Liver (tissue), 9 donors: ENCODE results near the gene SLC8A1. TPM values are rescaled to one million over a fixed set of nuclear protein-coding genes. Genes with fewer than 3 reads are reported as not detected.

Source experiments
- DNase-seq: peaks from one replicate; pipeline ENCODE4 v3.0.0-alpha.2; 2017; ENCODE audit warnings: low spot score
- H3K27ac ChIP-seq, 2 donors: one replicate each; pipeline ENCODE4 v1.7.0; 2013; ENCODE audit warnings: inconsistent platforms in 2 of 2, low read length in 2 of 2, control low read depth in 1 of 2, low read depth in 1 of 2, mild to moderate bottlenecking in 1 of 2
- H3K27me3 ChIP-seq, 4 donors: one replicate each; pipeline versions ENCODE4 v1.6.1 to v1.7.0; 2013; ENCODE audit warnings: low read length in 3 of 4, inconsistent platforms in 1 of 4, mild to moderate bottlenecking in 1 of 4, moderate library complexity in 1 of 4; ENCODE audit not compliant: control insufficient read depth in 4 of 4, insufficient read depth in 4 of 4
- H3K36me3 ChIP-seq, 4 donors: one replicate each; pipeline versions ENCODE4 v1.6.1 to v1.7.0; 2013; ENCODE audit warnings: low read length in 3 of 4, mild to moderate bottlenecking in 3 of 4, low read depth in 1 of 4, moderate library complexity in 1 of 4; ENCODE audit not compliant: control insufficient read depth in 4 of 4, insufficient read depth in 3 of 4
- H3K4me1 ChIP-seq, 4 donors: one replicate each; pipeline versions ENCODE4 v1.6.1 to v1.7.0; 2013; ENCODE audit warnings: low read length in 3 of 4, mild to moderate bottlenecking in 3 of 4, moderate library complexity in 1 of 4; ENCODE audit not compliant: control insufficient read depth in 4 of 4, insufficient read depth in 4 of 4
- H3K4me3 ChIP-seq, 3 donors: one replicate each; pipeline versions ENCODE4 v1.6.1 to v1.7.0; 2013; ENCODE audit warnings: low read length in 3 of 3, control low read depth in 1 of 3, low read depth in 1 of 3, mild to moderate bottlenecking in 1 of 3
- H3K9ac ChIP-seq, 2 donors: one replicate each; pipeline ENCODE4 v1.7.0; 2013; ENCODE audit warnings: low read length in 2 of 2, mild to moderate bottlenecking in 2 of 2, moderate library complexity in 2 of 2, control low read depth in 1 of 2, low read depth in 1 of 2
- H3K9me3 ChIP-seq, 4 donors: one replicate each; pipeline versions ENCODE4 v1.6.1 to v1.7.0; 2013; ENCODE audit warnings: low read length in 3 of 4; ENCODE audit not compliant: control insufficient read depth in 4 of 4
- GABPA ChIP-seq, 2 donors: IDR thresholded peaks in 1 of 2; conservative IDR thresholded peaks in 1 of 2; 2 replicates each; pipeline ENCODE4 v1.6.1; 2016; ENCODE audit warnings: antibody characterized with exemption in 2 of 2, mild to moderate bottlenecking in 1 of 2, moderate library complexity in 1 of 2
- HNF4A ChIP-seq, 2 donors: conservative IDR thresholded peaks; 2 replicates each; pipeline ENCODE4 v1.6.1; 2016; ENCODE audit warnings: antibody characterized with exemption in 2 of 2, mild to moderate bottlenecking in 2 of 2
- HNF4G ChIP-seq: IDR thresholded peaks from 2 replicates; pipeline ENCODE4 v1.6.1; 2016; ENCODE audit warnings: antibody characterized with exemption
- JUND ChIP-seq, 2 donors: IDR thresholded peaks; 2 replicates each; pipeline ENCODE4 v1.6.1; 2016; ENCODE audit warnings: antibody characterized with exemption in 2 of 2
- NR2F2 ChIP-seq: IDR thresholded peaks from 2 replicates; pipeline ENCODE4 v1.6.1; 2016; ENCODE audit warnings: antibody characterized with exemption
- RAD21 ChIP-seq, 2 donors: IDR thresholded peaks; 2 replicates each; pipeline ENCODE4 v1.6.1; 2016; ENCODE audit warnings: antibody characterized with exemption in 2 of 2, mild to moderate bottlenecking in 2 of 2
- RXRA ChIP-seq, 2 donors: IDR thresholded peaks; 2 replicates each; pipeline ENCODE4 v1.6.1; 2017 to 2018; ENCODE audit warnings: antibody characterized with exemption in 2 of 2, mild to moderate bottlenecking in 1 of 2
- SP1 ChIP-seq: IDR thresholded peaks from 2 replicates; pipeline ENCODE4 v1.6.1; 2018; ENCODE audit warnings: antibody characterized with exemption, mild to moderate bottlenecking
- YY1 ChIP-seq: IDR thresholded peaks from 2 replicates; pipeline ENCODE4 v1.6.1; 2016; ENCODE audit warnings: antibody characterized with exemption, mild to moderate bottlenecking
- WGBS: extraction: QIAGEN DNeasy Blood & Tissue Kit; methylation state at CpG from one replicate; pipeline ENCODE4 v1.1.7; 2013; 5-methylcytosine and 5-hydroxymethylcytosine counted together
- polyA plus RNA-seq, 2 donors: library from polyadenylated mRNA; stranded (reverse) in 1 of 2; unstranded in 1 of 2; fragments of 200-250 nt in 1 of 2; fragments of >200 nt in 1 of 2; fragmentation: Nextera tagmentation in 1 of 2; extraction: Ambion mirVana in 1 of 2; gene quantifications; one replicate each; pipeline versions ENCODE4 v1.2.1 to v1.2.3, GENCODE V29; 2013 to 2015
- total RNA-seq, 2 donors: library from RNA; depleted of rRNA; stranded (reverse); fragments of >200 nt; gene quantifications; one replicate each; pipeline ENCODE4 v1.2.3, GENCODE V29; 2014
- TF ChIP-seq, protein P1 (sequence below): IDR thresholded peaks from 2 replicates; pipeline ENCODE4 v1.6.1; 2016; ENCODE audit warnings: antibody characterized with exemption, mild to moderate bottlenecking
- TF ChIP-seq, protein P2 (sequence below): IDR thresholded peaks from 2 replicates; pipeline ENCODE4 v1.6.1; 2016; ENCODE audit warnings: antibody characterized with exemption
- TF ChIP-seq, protein P3 (sequence below): IDR thresholded peaks from 2 replicates; pipeline ENCODE4 v1.6.1; 2016; ENCODE audit warnings: antibody characterized with exemption
- TF ChIP-seq, protein P4 (sequence below): fragments of 150-350 bp; IDR thresholded peaks from 2 replicates; pipeline ENCODE4 v1.5.1; 2017; ENCODE audit warnings: improper control_type of control experiment, low read depth, low read length; ENCODE audit not compliant: missing input control
- donor health status: healthy.
- donor health status: healthy.
- donor health status: healthy.
- donor health status: healthy.
- donor health status: healthy.

The SLC8A1 gene
- total and polyA plus RNA-seq, 4 donors = 1.2 to 18.5 (median 8.2) TPM

DNA sequence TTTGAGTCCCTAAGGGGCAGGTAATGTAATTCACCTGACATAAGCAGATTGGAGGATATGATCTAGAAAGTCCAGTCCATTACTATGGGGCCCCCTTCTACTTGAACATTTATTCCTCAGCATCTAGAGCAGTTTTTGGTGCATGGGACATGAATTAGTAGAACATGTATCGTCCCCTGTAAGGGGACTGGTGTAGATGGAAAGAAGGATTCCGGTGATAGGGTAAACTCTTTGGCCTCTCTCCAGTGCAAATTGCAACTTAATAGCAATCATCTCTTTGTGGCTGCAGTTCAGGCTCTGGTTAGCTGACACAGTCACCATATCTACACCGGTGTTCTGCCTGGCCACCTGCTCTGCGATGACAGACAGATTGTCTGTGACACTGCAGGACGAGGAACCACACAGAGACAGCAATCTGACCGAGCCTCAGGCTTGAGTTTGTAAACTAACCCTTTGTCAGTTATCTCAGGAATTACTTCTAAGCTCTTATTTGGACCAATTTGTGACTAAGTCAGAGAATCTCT lies 6.4 kb upstream of the SLC8A1 start:
- no peaks in the 10 kb centered on the region for H3K27me3 ChIP-seq
- H3K9me3 ChIP-seq = no peaks in the 10 kb centered on the region
- 36% methylated on average over 6 of the region's 6 CpGs for WGBS
- H3K4me1 ChIP-seq = no peaks in the 10 kb centered on the region
- H3K9ac ChIP-seq = no peak overlapping the region
- DNase-seq = no peak
- TF ChIP-seq, protein P1, sequence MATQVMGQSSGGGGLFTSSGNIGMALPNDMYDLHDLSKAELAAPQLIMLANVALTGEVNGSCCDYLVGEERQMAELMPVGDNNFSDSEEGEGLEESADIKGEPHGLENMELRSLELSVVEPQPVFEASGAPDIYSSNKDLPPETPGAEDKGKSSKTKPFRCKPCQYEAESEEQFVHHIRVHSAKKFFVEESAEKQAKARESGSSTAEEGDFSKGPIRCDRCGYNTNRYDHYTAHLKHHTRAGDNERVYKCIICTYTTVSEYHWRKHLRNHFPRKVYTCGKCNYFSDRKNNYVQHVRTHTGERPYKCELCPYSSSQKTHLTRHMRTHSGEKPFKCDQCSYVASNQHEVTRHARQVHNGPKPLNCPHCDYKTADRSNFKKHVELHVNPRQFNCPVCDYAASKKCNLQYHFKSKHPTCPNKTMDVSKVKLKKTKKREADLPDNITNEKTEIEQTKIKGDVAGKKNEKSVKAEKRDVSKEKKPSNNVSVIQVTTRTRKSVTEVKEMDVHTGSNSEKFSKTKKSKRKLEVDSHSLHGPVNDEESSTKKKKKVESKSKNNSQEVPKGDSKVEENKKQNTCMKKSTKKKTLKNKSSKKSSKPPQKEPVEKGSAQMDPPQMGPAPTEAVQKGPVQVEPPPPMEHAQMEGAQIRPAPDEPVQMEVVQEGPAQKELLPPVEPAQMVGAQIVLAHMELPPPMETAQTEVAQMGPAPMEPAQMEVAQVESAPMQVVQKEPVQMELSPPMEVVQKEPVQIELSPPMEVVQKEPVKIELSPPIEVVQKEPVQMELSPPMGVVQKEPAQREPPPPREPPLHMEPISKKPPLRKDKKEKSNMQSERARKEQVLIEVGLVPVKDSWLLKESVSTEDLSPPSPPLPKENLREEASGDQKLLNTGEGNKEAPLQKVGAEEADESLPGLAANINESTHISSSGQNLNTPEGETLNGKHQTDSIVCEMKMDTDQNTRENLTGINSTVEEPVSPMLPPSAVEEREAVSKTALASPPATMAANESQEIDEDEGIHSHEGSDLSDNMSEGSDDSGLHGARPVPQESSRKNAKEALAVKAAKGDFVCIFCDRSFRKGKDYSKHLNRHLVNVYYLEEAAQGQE = no peak
- TF ChIP-seq HNF4A (conservative IDR thresholded peaks at IDR 0.05) (no peak), NR2F2 (no peak), YY1 (no peak), SP1 (no peak), RAD21 (IDR thresholded peaks at IDR 0.05) (no peak), JUND (IDR thresholded peaks at IDR 0.05) (no peak), HNF4G (no peak), GABPA (IDR thresholded peaks at IDR 0.05 in 1 of 2, conservative IDR thresholded peaks at IDR 0.05 in 1 of 2) (no peak)
- TF ChIP-seq, protein P2, sequence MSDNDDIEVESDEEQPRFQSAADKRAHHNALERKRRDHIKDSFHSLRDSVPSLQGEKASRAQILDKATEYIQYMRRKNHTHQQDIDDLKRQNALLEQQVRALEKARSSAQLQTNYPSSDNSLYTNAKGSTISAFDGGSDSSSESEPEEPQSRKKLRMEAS = no peak
- TF ChIP-seq, protein P3, sequence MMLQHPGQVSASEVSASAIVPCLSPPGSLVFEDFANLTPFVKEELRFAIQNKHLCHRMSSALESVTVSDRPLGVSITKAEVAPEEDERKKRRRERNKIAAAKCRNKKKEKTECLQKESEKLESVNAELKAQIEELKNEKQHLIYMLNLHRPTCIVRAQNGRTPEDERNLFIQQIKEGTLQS = no peak
- TF ChIP-seq, protein P4, sequence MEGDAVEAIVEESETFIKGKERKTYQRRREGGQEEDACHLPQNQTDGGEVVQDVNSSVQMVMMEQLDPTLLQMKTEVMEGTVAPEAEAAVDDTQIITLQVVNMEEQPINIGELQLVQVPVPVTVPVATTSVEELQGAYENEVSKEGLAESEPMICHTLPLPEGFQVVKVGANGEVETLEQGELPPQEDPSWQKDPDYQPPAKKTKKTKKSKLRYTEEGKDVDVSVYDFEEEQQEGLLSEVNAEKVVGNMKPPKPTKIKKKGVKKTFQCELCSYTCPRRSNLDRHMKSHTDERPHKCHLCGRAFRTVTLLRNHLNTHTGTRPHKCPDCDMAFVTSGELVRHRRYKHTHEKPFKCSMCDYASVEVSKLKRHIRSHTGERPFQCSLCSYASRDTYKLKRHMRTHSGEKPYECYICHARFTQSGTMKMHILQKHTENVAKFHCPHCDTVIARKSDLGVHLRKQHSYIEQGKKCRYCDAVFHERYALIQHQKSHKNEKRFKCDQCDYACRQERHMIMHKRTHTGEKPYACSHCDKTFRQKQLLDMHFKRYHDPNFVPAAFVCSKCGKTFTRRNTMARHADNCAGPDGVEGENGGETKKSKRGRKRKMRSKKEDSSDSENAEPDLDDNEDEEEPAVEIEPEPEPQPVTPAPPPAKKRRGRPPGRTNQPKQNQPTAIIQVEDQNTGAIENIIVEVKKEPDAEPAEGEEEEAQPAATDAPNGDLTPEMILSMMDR = no peak
- no peak overlapping the region for H3K27ac ChIP-seq
- no peak overlapping the region for H3K4me3 ChIP-seq
- no peaks in the 10 kb centered on the region for H3K36me3 ChIP-seq

DNA sequence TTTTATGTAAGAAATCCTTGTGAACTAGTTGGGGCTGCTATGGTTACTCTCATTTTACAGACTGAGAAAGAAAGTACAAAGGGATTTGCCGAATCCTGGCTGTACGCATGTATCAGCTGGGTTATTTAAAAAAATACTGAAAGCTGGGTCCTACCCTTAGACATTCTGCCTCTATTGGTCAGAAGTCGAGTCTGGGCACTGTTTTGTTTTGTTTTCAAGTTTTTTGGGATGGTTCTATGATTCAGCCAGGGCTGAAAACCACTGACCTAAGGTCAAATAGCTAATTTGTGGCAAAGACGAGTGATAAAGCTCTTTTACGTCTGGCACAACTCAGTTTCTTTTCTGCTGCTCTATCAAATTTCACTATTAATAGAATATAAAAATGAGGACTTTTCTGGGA lies 5.9 kb upstream of the SLC8A1 start:
- WGBS = 52% methylated on average over 5 of the region's 5 CpGs
- no peak overlapping the region for H3K4me3 ChIP-seq
- no peak overlapping the region for H3K27ac ChIP-seq

DNA sequence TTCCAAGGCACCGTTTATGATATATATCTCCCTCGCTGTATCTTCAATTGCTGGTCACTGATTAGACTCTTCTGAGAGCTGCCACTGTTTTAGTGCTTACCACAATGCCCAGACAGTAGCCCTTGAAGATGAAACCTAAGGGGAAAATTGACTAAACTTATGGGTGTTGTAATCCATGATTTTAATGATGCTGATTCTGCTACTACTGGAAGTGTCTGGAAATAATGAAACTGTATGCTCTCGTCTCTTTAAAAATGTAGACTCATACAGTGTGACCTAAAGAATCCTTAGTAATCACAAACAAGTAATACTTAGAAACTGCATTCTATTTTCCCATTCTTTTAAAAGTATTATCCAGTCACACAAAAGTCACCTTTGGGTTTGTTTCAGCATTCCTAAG lies 5.5 kb upstream of the SLC8A1 start:
- H3K36me3 ChIP-seq = no peaks in the 10 kb centered on the region
- H3K9me3 ChIP-seq = no peaks in the 10 kb centered on the region
- no peak overlapping the region for H3K27ac ChIP-seq
- TF ChIP-seq, protein P3 = no peak
- TF ChIP-seq RXRA (IDR thresholded peaks at IDR 0.05) (no peak), HNF4A (conservative IDR thresholded peaks at IDR 0.05) (no peak), SP1 (no peak), NR2F2 (no peak)
- 64% methylated on average over 3 of the region's 3 CpGs for WGBS
- H3K27me3 ChIP-seq = peaks cover 0 to 3% (median under 1%) of the 10 kb centered on the region in 4 donors
- DNase-seq = no peak
- H3K4me1 ChIP-seq = peaks cover 0 to 1% (median 0%) of the 10 kb centered on the region in 4 donors
- H3K9ac ChIP-seq = no peak overlapping the region
- H3K4me3 ChIP-seq = no peak overlapping the region

More for the DNA sequence above, 5.9 kb upstream of the SLC8A1 start:
- H3K4me1 ChIP-seq = no peaks in the 10 kb centered on the region
- H3K27me3 ChIP-seq = no peaks in the 10 kb centered on the region
- no peak for TF ChIP-seq HNF4A (conservative IDR thresholded peaks at IDR 0.05)
- no peak for DNase-seq
- H3K36me3 ChIP-seq = no peaks in the 10 kb centered on the region
- no peak overlapping the region for H3K9ac ChIP-seq
- H3K9me3 ChIP-seq = no peaks in the 10 kb centered on the region
